Measurements from ENCODE around the gene TMEM233.

GRCh38 chr12:119594399-119594730, 791 bp downstream of the TMEM233 start:
- TF ChIP-seq POLR2A (IDR thresholded peaks at IDR 0.05; ENCODE audit: low read depth, low read length) (no peak), POLR2AphosphoS5 (IDR thresholded peaks at IDR 0.05; ENCODE audit: low read depth, low read length) (no peak), TAF1 (IDR thresholded peaks at IDR 0.05; ENCODE audit: low read depth, low read length) (no peak)
